Esophagus mucosa (tissue), 1 donor: ENCODE measurements around the gene NEDD4L. TPM values are rescaled to one million over a fixed set of nuclear protein-coding genes. Genes with fewer than 3 reads are reported as not detected.

Source experiments
- ATAC-seq: fragments of 200-7000 bp; cut with Tn5 transposase; one replicate; pipeline ENCODE4 v1.9.1; 2020
- total RNA-seq: library from RNA; stranded (reverse); gene quantifications from one replicate; pipeline ENCODE4 v1.2.4, GENCODE V29; 2023
- donor health status: DM: yes; HTN: yes; CAD: no.

NEDD4L gene
- total RNA-seq, 1 donor from 2014 or later: 16.2 TPM

- no peak for ATAC-seq
These were observed 80.4 kb downstream of the NEDD4L start for GRCh38 chr18:58124475-58124874.

- ATAC-seq: no peak
These were observed 81.2 kb downstream of the NEDD4L start for GRCh38 chr18:58125183-58125582.

- no peak for ATAC-seq
These were observed 81.7 kb downstream of the NEDD4L start for GRCh38 chr18:58125756-58126155.

GRCh38 chr18:58128381-58129374 lies 84.7 kb downstream of the NEDD4L start:
- no peak for ATAC-seq

- no peak for ATAC-seq
These were observed 88.7 kb downstream of the NEDD4L start for GRCh38 chr18:58132595-58133261.

GRCh38 chr18:58135183-58135641 lies 91.2 kb downstream of the NEDD4L start:
- no peak for ATAC-seq

- peak; percentile 69 for ATAC-seq
These were observed 91.8 kb downstream of the NEDD4L start for GRCh38 chr18:58135701-58136331.

- ATAC-seq: no peak
These were observed 92.9 kb downstream of the NEDD4L start for GRCh38 chr18:58136879-58137278.

- ATAC-seq: no peak
These were observed 95.7 kb downstream of the NEDD4L start for GRCh38 chr18:58139459-58140386.

GRCh38 chr18:58140387-58141325 lies 96.6 kb downstream of the NEDD4L start:
- no peak for ATAC-seq

- no peak for ATAC-seq
These were observed 99.4 kb downstream of the NEDD4L start for GRCh38 chr18:58143386-58143785.

- no peak for ATAC-seq
These were observed 100.1 kb downstream of the NEDD4L start for GRCh38 chr18:58144106-58144505.

- ATAC-seq: peak; percentile 24
These were observed 100.8 kb downstream of the NEDD4L start for GRCh38 chr18:58144671-58145285.

- no peak for ATAC-seq
These were observed 102.1 kb downstream of the NEDD4L start for GRCh38 chr18:58146099-58146498.

GRCh38 chr18:58148954-58149471 lies 105.0 kb downstream of the NEDD4L start:
- no peak for ATAC-seq

GRCh38 chr18:58150772-58151171 lies 106.7 kb downstream of the NEDD4L start:
- no peak for ATAC-seq

GRCh38 chr18:58152216-58152615 lies 108.2 kb downstream of the NEDD4L start:
- ATAC-seq: no peak

GRCh38 chr18:58152891-58153290 lies 108.9 kb downstream of the NEDD4L start:
- ATAC-seq: no peak

GRCh38 chr18:58156516-58156915 lies 112.5 kb downstream of the NEDD4L start:
- no peak for ATAC-seq

- no peak for ATAC-seq
These were observed 113.2 kb downstream of the NEDD4L start for GRCh38 chr18:58157237-58157636.
